Measurements from ENCODE around the gene ADH1A. TPM values are rescaled to one million over a fixed set of nuclear protein-coding genes. Genes with fewer than 3 reads are reported as not detected.
A peak's percentile ranks its signal among the peaks of the same experiment; 100 is the strongest.
"Not testable (repeated sequence)": the region's sequence is repeated elsewhere in the genome, so short reads cannot be mapped to it uniquely, and the experiment has no call there.

Gene ADH1A
- total RNA-seq, 1 donor from 2014 or later: not detected

DNA sequence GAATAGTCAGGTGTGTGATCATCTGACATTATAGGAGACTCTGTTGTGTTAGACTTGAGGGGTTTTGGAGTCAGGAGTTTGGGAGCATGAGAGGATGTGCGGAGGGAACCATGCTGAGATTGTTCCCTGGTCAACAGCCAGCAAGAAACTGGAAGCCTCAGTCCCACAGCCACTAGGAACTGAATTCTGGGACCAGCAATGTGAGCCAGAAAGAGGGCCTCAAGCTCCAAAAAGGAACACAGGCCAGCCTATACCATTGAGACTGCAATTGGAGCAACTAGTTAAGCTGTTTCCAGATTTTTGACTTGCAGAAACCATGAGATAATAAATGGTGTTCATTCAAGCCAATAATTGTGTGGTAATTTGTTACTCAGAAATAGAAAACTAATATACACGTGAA is 39.1 kb upstream of the ADH1A start:
- H3K27me3 ChIP-seq: no peaks in the 10 kb centered on the region
- H3K4me3 ChIP-seq: no peak overlapping the region
- TF ChIP-seq, protein P1, sequence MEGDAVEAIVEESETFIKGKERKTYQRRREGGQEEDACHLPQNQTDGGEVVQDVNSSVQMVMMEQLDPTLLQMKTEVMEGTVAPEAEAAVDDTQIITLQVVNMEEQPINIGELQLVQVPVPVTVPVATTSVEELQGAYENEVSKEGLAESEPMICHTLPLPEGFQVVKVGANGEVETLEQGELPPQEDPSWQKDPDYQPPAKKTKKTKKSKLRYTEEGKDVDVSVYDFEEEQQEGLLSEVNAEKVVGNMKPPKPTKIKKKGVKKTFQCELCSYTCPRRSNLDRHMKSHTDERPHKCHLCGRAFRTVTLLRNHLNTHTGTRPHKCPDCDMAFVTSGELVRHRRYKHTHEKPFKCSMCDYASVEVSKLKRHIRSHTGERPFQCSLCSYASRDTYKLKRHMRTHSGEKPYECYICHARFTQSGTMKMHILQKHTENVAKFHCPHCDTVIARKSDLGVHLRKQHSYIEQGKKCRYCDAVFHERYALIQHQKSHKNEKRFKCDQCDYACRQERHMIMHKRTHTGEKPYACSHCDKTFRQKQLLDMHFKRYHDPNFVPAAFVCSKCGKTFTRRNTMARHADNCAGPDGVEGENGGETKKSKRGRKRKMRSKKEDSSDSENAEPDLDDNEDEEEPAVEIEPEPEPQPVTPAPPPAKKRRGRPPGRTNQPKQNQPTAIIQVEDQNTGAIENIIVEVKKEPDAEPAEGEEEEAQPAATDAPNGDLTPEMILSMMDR (IDR thresholded peaks at IDR 0.05): no peak
- H3K4me1 ChIP-seq: peaks cover 6 to 7% of the 10 kb centered on the region in 2 donors
- DNase-seq (ENCODE audit: low spot score in 2 of 2): no peak
- peaks cover 8 to 15% of the 10 kb centered on the region in 2 donors for H3K9me3 ChIP-seq
- H3K27ac ChIP-seq: peak overlapping the region in 1 of 2 donors; percentile 49
- intact Hi-C loops (cut with DNase I): loop anchor here (5.0 to 10.0 kb wide), 2 partner anchors 42 to 235 kb away; partner anchors contain the start of gene TRMT10A
- H3K36me3 ChIP-seq: no peaks in the 10 kb centered on the region

DNA sequence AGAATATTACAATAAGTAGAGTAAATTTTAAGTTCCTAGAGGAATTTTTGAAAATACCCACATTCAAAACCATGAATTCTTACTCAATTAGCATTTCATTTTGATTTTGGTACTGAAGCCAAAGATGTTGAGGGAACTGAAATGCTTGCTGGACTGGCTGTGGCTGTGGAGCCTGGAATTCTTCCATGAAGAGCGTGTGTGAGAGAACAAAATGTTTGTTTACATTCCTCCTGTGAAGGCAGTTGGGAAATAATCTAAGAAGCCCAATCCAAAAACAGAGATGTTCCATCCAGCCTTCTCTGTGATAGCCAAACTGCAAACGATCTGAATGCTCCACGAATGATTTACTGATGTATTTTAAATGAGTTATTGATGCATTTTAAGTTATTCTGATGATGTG is 34.2 kb upstream of the ADH1A start:
- peak overlapping the region; percentile 81 to 82 for H3K27ac ChIP-seq
- H3K4me1 ChIP-seq: peaks cover 6 to 24% of the 10 kb centered on the region in 2 donors
- H3K9me3 ChIP-seq: peaks cover 8 to 15% of the 10 kb centered on the region in 2 donors
- H3K27me3 ChIP-seq: no peaks in the 10 kb centered on the region
- intact Hi-C loops (cut with DNase I): loop anchor here (2.0 to 10.0 kb wide), 3 partner anchors 24 to 240 kb away; partner anchors contain the start of gene TRMT10A
- H3K36me3 ChIP-seq: no peaks in the 10 kb centered on the region
- TF ChIP-seq, protein P1 (IDR thresholded peaks at IDR 0.05): no peak
- DNase-seq (ENCODE audit: low spot score in 2 of 2): peak in 1 of 2 donors; percentile 83
- H3K4me3 ChIP-seq: no peak overlapping the region

DNA sequence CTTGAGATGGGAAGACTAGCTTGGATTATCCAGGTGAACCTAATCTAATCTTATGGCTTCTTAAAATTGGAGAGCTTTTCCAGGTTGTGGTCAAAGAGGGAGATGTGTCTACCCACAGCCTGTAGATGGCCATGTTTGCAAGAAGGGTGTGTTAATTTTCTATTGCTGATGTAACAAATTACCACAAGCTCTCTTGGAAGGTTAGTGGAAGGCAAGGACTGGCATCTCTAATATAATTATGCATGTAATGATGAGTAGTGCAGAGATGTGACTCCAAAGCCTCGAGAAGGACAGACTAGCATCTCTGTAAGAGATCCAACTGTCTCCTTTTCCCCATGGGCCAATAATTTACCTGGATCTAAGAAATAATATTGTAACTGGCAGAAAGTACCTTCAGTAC is 33.6 kb upstream of the ADH1A start:
- H3K27me3 ChIP-seq: no peaks in the 10 kb centered on the region
- H3K36me3 ChIP-seq: no peaks in the 10 kb centered on the region
- H3K27ac ChIP-seq: peak overlapping the region; percentile 81 to 82
- no peak overlapping the region for H3K4me3 ChIP-seq
- peaks cover 8 to 15% of the 10 kb centered on the region in 2 donors for H3K9me3 ChIP-seq
- no peak for DNase-seq (ENCODE audit: low spot score in 2 of 2)
- peaks cover 6 to 24% of the 10 kb centered on the region in 2 donors for H3K4me1 ChIP-seq
- TF ChIP-seq, protein P1 (IDR thresholded peaks at IDR 0.05): no peak
- intact Hi-C loops (cut with DNase I): loop anchor here (2.0 to 10.0 kb wide), 3 partner anchors 24 to 240 kb away; partner anchors contain the start of gene TRMT10A

DNA sequence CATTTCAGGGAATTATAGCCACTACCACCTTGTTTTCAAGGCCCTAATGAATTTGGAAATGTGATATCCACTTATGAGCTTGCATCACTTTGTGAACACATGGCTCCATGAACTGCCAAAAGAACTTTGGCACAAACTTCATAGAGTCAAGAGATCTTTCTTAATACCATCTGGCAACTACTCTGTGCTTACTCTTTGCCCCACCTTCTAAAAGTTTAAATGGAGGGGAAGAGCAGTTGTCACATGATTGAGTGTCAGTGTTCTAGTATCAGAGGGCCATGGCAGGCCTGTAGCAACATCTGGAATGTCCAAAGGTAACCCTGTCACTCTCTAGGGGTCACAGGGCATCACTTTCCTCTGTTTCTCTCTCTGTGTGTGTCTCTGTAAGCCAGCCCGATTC is 33.0 kb upstream of the ADH1A start:
- intact Hi-C loops (cut with DNase I): loop anchor here (2.0 to 10.0 kb wide), 3 partner anchors 23 to 241 kb away; partner anchors contain the start of gene TRMT10A
- Histone ChIP-seq H3K4me3 (no peak overlapping the region), H3K27ac (peak overlapping the region; percentile 81 to 82), H3K36me3 (peaks cover 0 to 3% of the 10 kb centered on the region in 2 donors), H3K9me3 (peaks cover 8 to 15% of the 10 kb centered on the region in 2 donors), H3K27me3 (no peaks in the 10 kb centered on the region), H3K4me1 (peaks cover 6 to 24% of the 10 kb centered on the region in 2 donors)
- DNase-seq (ENCODE audit: low spot score in 2 of 2): peak in 1 of 2 donors; percentile 65
- TF ChIP-seq, protein P1 (IDR thresholded peaks at IDR 0.05): no peak

DNA sequence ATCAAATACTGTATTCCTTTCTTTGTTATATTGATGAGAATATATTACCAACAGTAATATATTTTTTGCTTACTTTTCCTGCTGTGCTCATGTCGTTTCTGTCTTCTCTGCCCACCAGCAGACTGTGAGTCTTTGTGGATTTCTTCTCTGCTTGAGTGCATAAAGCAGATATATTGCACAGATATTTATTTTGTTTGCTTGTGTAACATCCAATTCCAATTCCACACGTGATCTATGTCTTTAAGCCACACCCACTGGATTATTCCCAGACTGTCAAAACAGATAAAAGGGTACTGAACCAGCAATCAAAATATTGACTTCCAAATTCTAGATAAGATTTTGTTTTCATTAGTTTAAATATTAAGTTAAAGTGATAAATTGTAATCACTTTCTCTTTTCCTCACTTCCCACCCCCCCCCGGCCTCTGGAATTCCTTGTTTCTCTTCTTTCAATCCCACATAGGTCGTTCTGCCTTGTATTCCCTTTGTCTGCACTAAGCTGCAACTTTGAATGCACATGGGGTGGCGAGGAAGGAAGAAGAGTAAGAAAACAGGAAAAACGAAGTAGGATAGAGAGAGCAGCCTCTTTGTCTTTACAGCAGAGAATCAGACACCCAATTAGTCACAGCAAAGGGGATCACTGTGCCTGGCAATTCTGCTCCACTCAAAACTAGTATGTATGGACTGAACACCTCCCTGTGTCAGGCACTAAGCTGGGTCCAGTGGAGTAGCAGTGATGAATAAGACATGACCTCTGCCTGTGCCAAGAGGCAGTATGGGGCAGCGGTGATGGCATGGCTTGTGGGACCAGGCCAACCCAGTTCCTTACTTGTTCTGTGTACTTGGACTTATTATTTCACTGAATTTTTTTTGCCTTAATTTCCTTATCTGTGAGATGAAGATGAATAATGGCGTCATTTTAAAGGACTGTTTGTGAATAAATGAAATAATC is 30.7 kb upstream of the ADH1A start, which contains the start of gene ADH1B:
TSS of gene ADH1B (minus strand) at position 161 of the 951 bp plus-strand sequence. CDS start at position 91, 70 bp downstream.
- peaks cover 0 to 10% of the 10 kb centered on the region in 2 donors for H3K9me3 ChIP-seq
- H3K4me1 ChIP-seq: peaks cover 12 to 30% of the 10 kb centered on the region in 2 donors
- H3K27me3 ChIP-seq: no peaks in the 10 kb centered on the region
- peak in 1 of 2 donors; percentile 71 for DNase-seq (ENCODE audit: low spot score in 2 of 2)
- intact Hi-C loops (cut with DNase I): loop anchor here (2.0 to 10.0 kb wide), 3 partner anchors 61 to 243 kb away; partner anchors contain the start of gene TRMT10A
- peak within 1 kb of the TSS; percentile 28 to 44 for H3K4me3 ChIP-seq
- H3K27ac ChIP-seq: peak within 1 kb of the TSS; percentile 81 to 82
- peaks cover 0 to 16% of the 10 kb centered on the region in 2 donors for H3K36me3 ChIP-seq
- TF ChIP-seq, protein P1 (IDR thresholded peaks at IDR 0.05): no peak

DNA sequence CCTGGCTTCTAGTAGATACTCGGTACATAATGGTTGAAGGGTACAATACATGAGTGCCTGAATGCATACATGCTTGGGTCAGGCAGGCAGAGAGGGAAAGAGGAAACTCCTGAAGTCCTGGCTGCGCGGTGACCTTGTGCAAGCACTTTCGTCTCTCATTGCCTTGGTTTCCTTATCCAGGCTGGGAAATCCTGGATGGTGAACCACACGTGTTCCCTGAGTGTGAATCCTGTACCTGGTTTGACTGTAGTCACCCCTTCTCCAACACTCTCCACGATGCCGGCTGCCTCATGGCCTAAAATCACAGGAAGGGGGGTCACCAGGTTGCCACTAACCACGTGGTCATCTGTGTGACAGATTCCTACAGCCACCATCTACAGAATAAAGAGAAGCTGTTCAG is 27.0 kb upstream of the ADH1A start:
- peak overlapping the region; percentile 64 to 82 for H3K27ac ChIP-seq
- H3K27me3 ChIP-seq; intact Hi-C loops (cut with DNase I); H3K9me3 ChIP-seq; DNase-seq (ENCODE audit: low spot score in 2 of 2): not testable (repeated sequence)
- H3K4me1 ChIP-seq: peaks cover 6 to 12% of the 10 kb centered on the region in 2 donors
- peak overlapping the region in 1 of 2 donors; percentile 41 for H3K4me3 ChIP-seq
- peaks cover 4 to 44% of the 10 kb centered on the region in 2 donors for H3K36me3 ChIP-seq

Data from ascending aorta (tissue), 2 donors.